ENCODE measurements around the gene MED13. TPM values are rescaled to one million over a fixed set of nuclear protein-coding genes. Genes with fewer than 3 reads are reported as not detected.
A peak's percentile ranks its signal among the peaks of the same experiment; 100 is the strongest.

The MED13 gene
- total RNA-seq (40.6 TPM), polyA plus RNA-seq (ENCODE audit: insufficient read depth in 1 of 8, insufficient read length in 8 of 8, low replicate concordance in 1 of 8) (10 to 100 TPM; 15.9 to 35.4 (median 26.7) TPM)
- long read RNA-seq, donor 1, result 0 reads
- long read RNA-seq, donor 2, result 0 reads
- long read RNA-seq, donor 3, partial matches to known transcripts, result 5 of 5 reads
- long read RNA-seq, donor 3, other reads (novel, unspliced or antisense), result 0 of 5 reads
- long read RNA-seq, donor 4, result 0 reads
- long read RNA-seq, donor 5, partial matches to known transcripts, result 0 of 1 reads
- long read RNA-seq, donor 5, other reads (novel, unspliced or antisense), result 0 of 1 reads
- long read RNA-seq, donor 6, result 0 reads
- long read RNA-seq, donor 7, partial matches to known transcripts, result 0 of 1 reads
- long read RNA-seq, donor 7, other reads (novel, unspliced or antisense), result 0 of 1 reads
- long read RNA-seq, donor 8, partial matches to known transcripts, result 5 of 6 reads
- long read RNA-seq, donor 8, other reads (novel, unspliced or antisense), result 0 of 6 reads
- long read RNA-seq, donor 9, partial matches to known transcripts, result 0 of 1 reads
- long read RNA-seq, donor 9, other reads (novel, unspliced or antisense), result 0 of 1 reads
- long read RNA-seq, donor 10, result 0 reads
- long read RNA-seq, donor 11, partial matches to known transcripts, result 0 of 2 reads
- long read RNA-seq, donor 11, other reads (novel, unspliced or antisense), result 0 of 2 reads

- H3K27me3 ChIP-seq (ENCODE audit: control insufficient read depth, insufficient read depth, low read length), result no peaks in the 10 kb centered on the region
- DNase-seq, result peak; percentile 67
- under 1% methylated on average over 29 of the region's 79 CpGs for WGBS (ENCODE audit: insufficient coverage)
- no peaks in the 10 kb centered on the region for H3K4me1 ChIP-seq (ENCODE audit: control insufficient read depth, insufficient read depth, low read length)
- peak within 1 kb of the TSS; percentile 98 for H3K4me3 ChIP-seq (ENCODE audit: low read length)
- H3K36me3 ChIP-seq (ENCODE audit: control insufficient read depth, insufficient read depth, low read length), result peaks cover 4% of the 10 kb centered on the region
- H3K27ac ChIP-seq (ENCODE audit: low read length), result peak within 1 kb of the TSS; percentile 100
- H3K9me3 ChIP-seq (replicated peaks; ENCODE audit: control insufficient read depth, low read depth, low read length), result no peaks in the 10 kb centered on the region
Observed at GRCh38 chr17:62064791-62065563, at the start of gene MED13. TSS of gene MED13 (minus strand) at chr17:62065278. CDS start at chr17:62065205, 73 bp downstream.

DNA sequence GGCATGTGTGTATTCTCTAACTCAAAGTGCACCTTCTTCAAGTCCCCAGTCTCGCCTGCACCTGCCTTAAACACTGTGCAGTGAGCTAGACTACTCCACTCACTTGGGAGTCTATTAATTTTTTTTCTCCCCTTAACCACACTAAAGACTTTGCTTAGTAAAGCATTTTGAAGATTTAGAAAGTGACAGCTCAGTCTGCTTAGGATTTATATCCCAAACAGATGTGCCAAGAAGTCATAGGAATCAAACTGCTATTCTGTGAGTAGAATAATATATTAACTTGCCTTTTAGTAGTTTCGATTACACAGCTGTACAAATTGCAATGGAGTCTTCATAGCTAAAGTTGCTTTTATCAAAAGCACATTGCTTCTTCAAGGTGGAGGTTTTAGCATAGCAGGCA, 47.2 kb upstream of the MED13 start:
- H3K36me3 ChIP-seq (ENCODE audit: control insufficient read depth, insufficient read depth, low read length), result no peaks in the 10 kb centered on the region
- no peaks in the 10 kb centered on the region for H3K27me3 ChIP-seq (ENCODE audit: control insufficient read depth, insufficient read depth, low read length)
- H3K9me3 ChIP-seq (replicated peaks; ENCODE audit: control insufficient read depth, low read depth, low read length), result no peaks in the 10 kb centered on the region
- no peaks in the 10 kb centered on the region for H3K4me1 ChIP-seq (ENCODE audit: control insufficient read depth, insufficient read depth, low read length)
- no peak overlapping the region for H3K27ac ChIP-seq (ENCODE audit: low read length)
- no peak overlapping the region for H3K4me3 ChIP-seq (ENCODE audit: low read length)
- WGBS (ENCODE audit: insufficient coverage), result no CpG with 5 or more reads among the region's 2 CpGs
- no peak for DNase-seq

DNA sequence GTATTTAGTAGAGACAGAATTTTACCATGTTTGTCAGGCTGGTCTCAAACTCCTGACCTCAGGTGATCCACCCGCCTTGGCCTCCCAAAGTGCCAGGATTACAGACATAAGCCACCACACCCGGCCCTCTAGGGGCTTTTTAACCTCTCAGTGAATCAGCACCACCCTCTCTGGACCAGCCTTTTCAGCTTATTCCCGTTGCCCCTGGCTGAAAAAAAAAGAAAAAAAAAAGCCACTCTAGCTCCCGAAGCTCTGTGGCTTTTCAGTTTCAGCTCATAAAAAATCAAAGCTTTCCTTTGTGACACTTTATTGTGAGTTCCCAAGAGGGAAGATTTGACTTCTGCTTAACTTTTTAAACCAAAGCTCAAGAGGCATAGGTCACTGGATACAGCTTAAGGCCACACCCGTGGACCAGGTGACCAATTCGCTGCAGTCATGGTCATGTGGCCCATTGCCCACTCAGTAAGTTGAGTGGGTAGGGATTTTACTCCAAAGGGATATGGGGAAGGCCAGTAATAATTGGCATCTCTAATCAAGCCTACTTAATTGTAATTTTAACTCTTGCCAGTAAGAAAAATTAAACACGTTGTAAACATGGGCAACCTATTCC, 46.6 kb upstream of the MED13 start:
- no peaks in the 10 kb centered on the region for H3K27me3 ChIP-seq (ENCODE audit: control insufficient read depth, insufficient read depth, low read length)
- no peaks in the 10 kb centered on the region for H3K36me3 ChIP-seq (ENCODE audit: control insufficient read depth, insufficient read depth, low read length)
- H3K4me1 ChIP-seq (ENCODE audit: control insufficient read depth, insufficient read depth, low read length), result no peaks in the 10 kb centered on the region
- no peak overlapping the region for H3K27ac ChIP-seq (ENCODE audit: low read length)
- no peaks in the 10 kb centered on the region for H3K9me3 ChIP-seq (replicated peaks; ENCODE audit: control insufficient read depth, low read depth, low read length)
- no peak overlapping the region for H3K4me3 ChIP-seq (ENCODE audit: low read length)
- DNase-seq, result no peak
- no CpG with 5 or more reads among the region's 7 CpGs for WGBS (ENCODE audit: insufficient coverage)

DNA sequence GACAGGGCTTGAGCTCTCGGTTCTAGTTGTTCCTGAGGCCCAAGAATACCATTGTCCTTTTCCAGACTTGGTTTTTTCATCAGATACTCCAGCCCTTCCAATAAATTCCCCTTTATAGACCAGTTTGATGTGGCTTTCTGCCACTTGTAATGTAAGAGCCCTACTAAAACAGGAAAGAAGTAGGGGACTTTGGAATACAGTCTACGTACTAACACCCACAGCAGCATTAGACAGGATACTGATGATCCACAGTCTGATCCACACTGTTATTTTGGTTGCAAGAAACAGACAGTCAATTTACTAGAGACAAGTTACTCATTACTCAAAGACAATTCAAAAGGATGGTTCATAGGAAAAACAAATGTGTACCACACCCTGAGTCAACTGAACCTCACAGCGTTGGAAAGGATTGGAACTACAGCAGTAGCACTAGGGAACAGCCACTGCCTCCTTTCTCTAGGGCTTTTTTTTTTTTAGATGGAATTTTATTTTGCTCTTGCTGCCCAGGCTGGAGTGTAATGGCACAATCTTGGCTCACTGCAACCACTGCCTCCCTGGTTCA, 45.9 kb upstream of the MED13 start:
- H3K27me3 ChIP-seq (ENCODE audit: control insufficient read depth, insufficient read depth, low read length), result no peaks in the 10 kb centered on the region
- no peak for DNase-seq
- H3K27ac ChIP-seq (ENCODE audit: low read length), result no peak overlapping the region
- 60% methylated on average over 1 of the region's 3 CpGs for WGBS (ENCODE audit: insufficient coverage)
- H3K4me3 ChIP-seq (ENCODE audit: low read length), result no peak overlapping the region
- no peaks in the 10 kb centered on the region for H3K4me1 ChIP-seq (ENCODE audit: control insufficient read depth, insufficient read depth, low read length)
- H3K9me3 ChIP-seq (replicated peaks; ENCODE audit: control insufficient read depth, low read depth, low read length), result no peaks in the 10 kb centered on the region
- H3K36me3 ChIP-seq (ENCODE audit: control insufficient read depth, insufficient read depth, low read length), result no peaks in the 10 kb centered on the region

- Histone ChIP-seq H3K27ac (ENCODE audit: low read length) (no peak overlapping the region), H3K27me3 (ENCODE audit: control insufficient read depth, insufficient read depth, low read length) (no peaks in the 10 kb centered on the region), H3K9me3 (replicated peaks; ENCODE audit: control insufficient read depth, low read depth, low read length) (no peaks in the 10 kb centered on the region), H3K36me3 (ENCODE audit: control insufficient read depth, insufficient read depth, low read length) (no peaks in the 10 kb centered on the region), H3K4me3 (ENCODE audit: low read length) (no peak overlapping the region), H3K4me1 (ENCODE audit: control insufficient read depth, insufficient read depth, low read length) (no peaks in the 10 kb centered on the region)
- no peak for DNase-seq
- WGBS (ENCODE audit: insufficient coverage), result no CpG with 5 or more reads among the region's 4 CpGs
Observed at GRCh38 chr17:62109924-62110323, 44.8 kb upstream of the MED13 start.

DNA sequence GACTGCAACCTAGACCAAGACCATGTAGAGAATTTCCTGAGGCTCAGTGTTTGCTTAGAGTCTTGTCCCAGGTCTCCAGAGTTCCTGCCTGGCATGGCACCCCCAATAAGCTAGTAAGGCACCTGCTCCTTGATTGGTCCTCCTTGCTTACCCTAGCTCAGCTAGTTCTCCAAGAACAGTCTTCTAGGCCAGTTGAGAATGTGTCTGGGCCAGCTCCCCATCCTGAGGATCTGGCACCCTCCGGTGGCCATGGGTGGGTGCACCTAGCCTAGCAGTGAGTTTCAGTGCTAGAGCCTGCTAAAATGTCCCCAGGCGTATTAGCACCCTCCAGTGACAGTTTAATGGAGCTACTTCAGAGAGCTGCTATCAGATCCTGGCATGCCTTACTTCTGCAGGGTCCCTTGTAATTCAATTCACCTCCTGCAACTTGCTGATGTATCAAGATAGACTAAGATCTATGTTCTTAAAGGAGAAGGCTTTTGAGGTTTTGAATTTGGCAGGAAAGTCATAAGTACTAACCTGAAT, 44.4 kb upstream of the MED13 start:
- Histone ChIP-seq H3K4me3 (ENCODE audit: low read length) (no peak overlapping the region), H3K9me3 (replicated peaks; ENCODE audit: control insufficient read depth, low read depth, low read length) (no peaks in the 10 kb centered on the region), H3K27ac (ENCODE audit: low read length) (no peak overlapping the region), H3K27me3 (ENCODE audit: control insufficient read depth, insufficient read depth, low read length) (no peaks in the 10 kb centered on the region), H3K4me1 (ENCODE audit: control insufficient read depth, insufficient read depth, low read length) (no peaks in the 10 kb centered on the region), H3K36me3 (ENCODE audit: control insufficient read depth, insufficient read depth, low read length) (no peaks in the 10 kb centered on the region)
- peak; percentile 4 for DNase-seq
- 44% methylated on average over 1 of the region's 2 CpGs for WGBS (ENCODE audit: insufficient coverage)

DNA sequence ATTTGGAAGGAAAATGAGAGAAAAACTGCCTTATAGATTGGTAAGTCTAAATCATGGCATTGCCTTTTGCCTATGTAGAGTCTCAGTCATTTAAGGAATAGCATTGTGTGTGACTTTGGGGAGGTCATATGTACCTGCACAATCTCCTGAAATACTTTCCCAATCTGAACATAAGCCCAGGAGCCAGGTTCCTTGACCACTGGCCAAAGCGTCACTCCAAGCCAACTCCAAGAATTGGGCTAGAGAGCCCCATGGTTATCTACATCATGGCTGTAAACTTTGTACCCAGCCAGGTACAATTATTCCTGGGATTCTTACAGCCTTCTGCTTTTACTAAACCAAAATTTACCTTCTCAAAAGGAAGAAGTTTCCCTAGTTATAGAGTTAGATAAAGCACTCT, 40.8 kb upstream of the MED13 start:
- no peak for DNase-seq
- Histone ChIP-seq H3K9me3 (replicated peaks; ENCODE audit: control insufficient read depth, low read depth, low read length) (no peaks in the 10 kb centered on the region), H3K4me3 (ENCODE audit: low read length) (no peak overlapping the region), H3K36me3 (ENCODE audit: control insufficient read depth, insufficient read depth, low read length) (no peaks in the 10 kb centered on the region), H3K27me3 (ENCODE audit: control insufficient read depth, insufficient read depth, low read length) (no peaks in the 10 kb centered on the region), H3K27ac (ENCODE audit: low read length) (no peak overlapping the region), H3K4me1 (ENCODE audit: control insufficient read depth, insufficient read depth, low read length) (no peaks in the 10 kb centered on the region)
- 100% methylated on average over 1 of the region's 1 CpG for WGBS (ENCODE audit: insufficient coverage)

DNA sequence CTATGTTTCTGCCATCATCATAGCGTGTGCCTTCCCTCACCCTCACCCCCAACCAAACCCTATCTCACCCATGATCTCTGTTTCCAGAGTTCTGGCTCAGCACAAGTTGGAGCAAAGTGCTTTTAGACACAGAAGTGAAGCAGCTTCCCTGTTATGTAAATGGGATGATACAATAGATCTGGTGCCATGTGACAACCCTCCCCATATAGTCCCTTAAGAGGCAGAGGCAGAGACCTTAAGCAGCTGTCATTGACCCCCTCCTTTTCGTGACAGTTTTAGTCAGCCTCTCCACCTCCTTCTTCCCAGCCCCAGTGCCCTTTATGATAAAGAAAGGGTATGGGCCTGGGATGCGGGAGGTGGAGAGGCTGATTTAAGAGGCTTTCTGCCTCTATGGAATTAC, 40.3 kb upstream of the MED13 start:
- DNase-seq, result no peak
- Histone ChIP-seq H3K27me3 (ENCODE audit: control insufficient read depth, insufficient read depth, low read length) (no peaks in the 10 kb centered on the region), H3K4me3 (ENCODE audit: low read length) (no peak overlapping the region), H3K9me3 (replicated peaks; ENCODE audit: control insufficient read depth, low read depth, low read length) (no peaks in the 10 kb centered on the region), H3K4me1 (ENCODE audit: control insufficient read depth, insufficient read depth, low read length) (no peaks in the 10 kb centered on the region), H3K36me3 (ENCODE audit: control insufficient read depth, insufficient read depth, low read length) (no peaks in the 10 kb centered on the region), H3K27ac (ENCODE audit: low read length) (no peak overlapping the region)
- WGBS (ENCODE audit: insufficient coverage), result no CpG with 5 or more reads among the region's 3 CpGs

DNA sequence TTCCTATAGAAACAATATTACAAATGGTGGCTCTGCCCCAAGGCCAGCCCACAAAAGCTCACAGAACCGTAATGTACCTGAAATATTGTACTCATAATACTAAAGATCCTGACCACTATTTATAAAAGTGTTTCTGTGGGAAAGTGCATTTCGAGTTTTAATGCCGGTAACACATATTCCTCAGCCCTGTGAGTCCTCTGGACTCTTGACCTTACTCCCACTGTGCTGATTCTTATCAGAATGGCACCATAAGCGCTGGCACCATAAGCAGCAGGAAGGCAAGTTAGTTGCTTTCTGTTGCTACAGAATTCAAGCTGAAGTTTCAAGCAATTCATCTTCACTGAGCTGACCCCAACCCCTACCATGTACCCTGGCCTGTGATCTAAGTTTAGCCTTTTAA, 36.4 kb upstream of the MED13 start:
- no peak for DNase-seq
- no peak overlapping the region for H3K27ac ChIP-seq (ENCODE audit: low read length)
- no peaks in the 10 kb centered on the region for H3K9me3 ChIP-seq (replicated peaks; ENCODE audit: control insufficient read depth, low read depth, low read length)
- no peaks in the 10 kb centered on the region for H3K4me1 ChIP-seq (ENCODE audit: control insufficient read depth, insufficient read depth, low read length)
- no peaks in the 10 kb centered on the region for H3K27me3 ChIP-seq (ENCODE audit: control insufficient read depth, insufficient read depth, low read length)
- H3K4me3 ChIP-seq (ENCODE audit: low read length), result no peak overlapping the region
- H3K36me3 ChIP-seq (ENCODE audit: control insufficient read depth, insufficient read depth, low read length), result no peaks in the 10 kb centered on the region
- 50% methylated on average over 1 of the region's 4 CpGs for WGBS (ENCODE audit: insufficient coverage)
